ENCODE measurements around the gene CLCA2.

GRCh38 chr1:86503406-86504136, 79.6 kb downstream of the CLCA2 start:
- TF ChIP-seq KDM1A (IDR thresholded peaks at IDR 0.05; ENCODE audit: borderline replicate concordance, low read length) (no peak), POLR2AphosphoS5 (IDR thresholded peaks at IDR 0.05; ENCODE audit: low read depth, low read length) (no peak; the same call in 1 of the 2 replicates), EGR1 (IDR thresholded peaks at IDR 0.05; ENCODE audit: borderline replicate concordance, low read depth, low read length) (no peak), CTCF (IDR thresholded peaks at IDR 0.05; ENCODE audit: control extremely low read depth in 1 of 3, insufficient read depth in 1 of 3, low read depth in 1 of 3, low read length in 3 of 3) (no peak), CREB1 (IDR thresholded peaks at IDR 0.05) (no peak), MAX (IDR thresholded peaks at IDR 0.05) (peak; percentile 33; the same call in 1 of the 2 replicates)

Measured in H1 (cell line).